ENCODE data around the gene ST3GAL3.

Gene ST3GAL3

DNA sequence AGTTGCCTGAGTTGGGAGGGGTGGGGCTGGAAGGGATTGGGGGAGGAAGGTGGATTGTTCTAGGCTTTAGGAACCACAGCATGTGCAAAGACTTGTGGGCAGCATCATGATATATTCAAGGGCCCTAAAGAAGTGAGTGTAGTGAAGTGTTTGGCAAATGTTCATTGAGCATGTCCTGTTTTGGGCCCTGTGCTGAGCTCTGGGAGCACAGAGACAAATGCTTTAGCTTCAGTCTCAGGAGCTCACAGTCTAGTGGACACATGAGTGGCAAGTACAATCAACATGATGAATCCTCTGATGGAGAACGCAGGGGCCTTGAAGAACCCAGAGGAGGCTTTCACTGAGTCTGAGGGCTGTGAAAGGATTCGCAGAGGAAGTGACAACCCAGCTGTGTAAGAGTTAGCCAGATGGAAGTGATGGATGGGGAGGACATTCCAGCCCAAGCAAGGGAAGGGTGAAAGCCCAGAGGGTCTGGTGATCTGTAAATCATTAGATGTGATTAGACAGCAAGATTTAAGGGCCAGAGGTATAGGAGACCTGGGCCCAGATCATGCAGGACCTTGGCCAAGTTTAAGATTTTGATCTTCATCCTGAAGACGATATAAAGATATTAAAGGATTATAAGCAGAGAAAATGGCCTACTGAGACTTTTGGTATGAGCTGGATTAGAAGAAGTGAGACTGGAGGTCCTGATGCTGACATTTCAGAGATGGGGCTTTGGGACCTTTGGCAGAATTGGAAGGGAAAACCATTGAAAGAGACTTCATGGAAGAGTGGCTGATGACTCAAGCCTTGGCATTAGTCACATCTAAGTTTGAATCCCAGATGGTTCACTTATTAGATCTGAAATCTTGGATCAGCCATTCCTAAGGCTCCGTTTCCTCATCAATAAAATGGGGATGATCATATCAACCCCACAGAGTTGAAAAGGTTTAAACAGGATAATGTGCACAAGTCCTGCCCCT, 244.0 kb downstream of the ST3GAL3 start:
- ChIA-PET POLR2A (no interaction called here), CTCF (no interaction called here)
- DNase-seq (ENCODE audit: extremely low spot score): no peak
- no peak for TF ChIP-seq SP1 (IDR thresholded peaks at IDR 0.05)
- no peak for TF ChIP-seq NFRKB (IDR thresholded peaks at IDR 0.05)

DNA sequence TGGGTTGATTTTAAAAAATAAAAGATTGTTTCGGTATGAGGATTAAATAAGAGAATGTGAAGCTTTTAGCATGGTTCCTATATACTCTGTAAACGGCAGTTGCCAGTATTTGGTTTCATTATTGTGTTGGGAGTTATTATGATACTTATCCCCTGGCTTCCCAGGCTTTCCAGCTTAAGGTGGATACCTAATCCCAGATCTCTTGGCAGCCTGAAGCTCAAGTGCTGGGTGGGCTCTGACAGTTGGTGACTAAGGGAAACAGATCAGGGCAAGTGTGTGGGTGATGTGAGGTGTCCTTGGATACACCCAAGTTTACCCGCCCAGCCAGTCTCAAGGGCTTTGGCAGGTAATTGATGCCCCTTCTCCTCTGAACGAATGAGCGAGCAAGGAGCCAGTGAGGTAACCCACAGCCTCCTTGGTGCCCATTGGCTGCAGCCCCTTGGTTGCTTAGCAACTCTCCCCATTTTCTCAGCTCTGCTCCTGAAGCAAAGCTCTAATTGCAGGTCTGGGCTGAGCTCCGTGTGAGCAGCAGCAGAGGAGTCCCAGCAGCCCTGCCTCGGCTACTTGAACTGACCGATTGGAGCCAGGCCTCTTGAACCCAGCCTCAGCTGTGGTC, 245.5 kb downstream of the ST3GAL3 start:
- DNase-seq (ENCODE audit: extremely low spot score): no peak
- ChIA-PET POLR2A (interaction anchor here (0.7 to 1.8 kb wide), 2 partner anchors 11 to 22 kb away, joined by 4 to 6 read pairs; partner anchors contain the start of gene ATP6V0B), CTCF (no interaction called here)
- TF ChIP-seq CTBP1 (IDR thresholded peaks at IDR 0.05; ENCODE audit: borderline replicate concordance) (no peak), ELF4 (IDR thresholded peaks at IDR 0.05) (no peak), NFRKB (IDR thresholded peaks at IDR 0.05) (no peak), FOXK2 (IDR thresholded peaks at IDR 0.05) (no peak), L3MBTL2 (conservative IDR thresholded peaks at IDR 0.05) (no peak), SP1 (IDR thresholded peaks at IDR 0.05) (no peak), BHLHE40 (IDR thresholded peaks at IDR 0.05; ENCODE audit: borderline replicate concordance) (no peak), SUZ12 (IDR thresholded peaks at IDR 0.05) (no peak), ARNT (IDR thresholded peaks at IDR 0.05) (no peak), FOXA1 (IDR thresholded peaks at IDR 0.05) (no peak), HDGF (IDR thresholded peaks at IDR 0.05; ENCODE audit: borderline replicate concordance) (no peak), LEF1 (IDR thresholded peaks at IDR 0.05; ENCODE audit: borderline replicate concordance) (no peak)
- TF ChIP-seq, protein P1, sequence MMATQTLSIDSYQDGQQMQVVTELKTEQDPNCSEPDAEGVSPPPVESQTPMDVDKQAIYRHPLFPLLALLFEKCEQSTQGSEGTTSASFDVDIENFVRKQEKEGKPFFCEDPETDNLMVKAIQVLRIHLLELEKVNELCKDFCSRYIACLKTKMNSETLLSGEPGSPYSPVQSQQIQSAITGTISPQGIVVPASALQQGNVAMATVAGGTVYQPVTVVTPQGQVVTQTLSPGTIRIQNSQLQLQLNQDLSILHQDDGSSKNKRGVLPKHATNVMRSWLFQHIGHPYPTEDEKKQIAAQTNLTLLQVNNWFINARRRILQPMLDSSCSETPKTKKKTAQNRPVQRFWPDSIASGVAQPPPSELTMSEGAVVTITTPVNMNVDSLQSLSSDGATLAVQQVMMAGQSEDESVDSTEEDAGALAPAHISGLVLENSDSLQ (IDR thresholded peaks at IDR 0.05): no peak

DNA sequence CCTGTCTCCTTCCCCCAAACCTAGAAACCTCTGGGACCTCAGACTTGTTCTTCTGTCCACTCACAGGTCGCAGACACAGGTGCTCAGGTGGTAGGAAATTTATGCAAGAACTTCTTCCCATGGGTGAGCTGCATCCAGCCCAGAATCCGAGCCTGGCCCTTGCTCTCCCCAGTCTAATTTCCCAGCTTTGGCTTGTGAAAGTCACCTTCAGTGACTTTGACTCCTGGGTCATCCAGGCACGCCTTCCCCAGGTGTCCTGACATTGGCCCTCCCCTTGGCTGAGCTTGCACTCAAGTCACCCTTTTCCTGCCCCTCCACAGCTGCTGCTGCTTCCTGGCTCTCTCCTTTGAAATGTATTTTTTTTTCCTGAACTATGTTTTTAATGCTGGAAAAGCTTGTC, 246.0 kb downstream of the ST3GAL3 start:
- no peak for DNase-seq (ENCODE audit: extremely low spot score)
- ChIA-PET CTCF (no interaction called here), POLR2A (interaction anchor here (0.7 to 1.8 kb wide), 2 partner anchors 10 to 21 kb away, joined by 4 to 6 read pairs; partner anchors contain the start of gene ATP6V0B)
- TF ChIP-seq LEF1 (IDR thresholded peaks at IDR 0.05; ENCODE audit: borderline replicate concordance): no peak
- no peak for TF ChIP-seq SUZ12 (IDR thresholded peaks at IDR 0.05)
- TF ChIP-seq FOXM1 (IDR thresholded peaks at IDR 0.05; ENCODE audit: borderline replicate concordance): no peak
- no peak for TF ChIP-seq NFRKB (IDR thresholded peaks at IDR 0.05)
- no peak for TF ChIP-seq ARNT (IDR thresholded peaks at IDR 0.05)
- TF ChIP-seq BHLHE40 (IDR thresholded peaks at IDR 0.05; ENCODE audit: borderline replicate concordance): no peak
- no peak for TF ChIP-seq FOXA1 (IDR thresholded peaks at IDR 0.05)
- no peak for TF ChIP-seq ELF4 (IDR thresholded peaks at IDR 0.05)
- no peak for TF ChIP-seq ZNF384 (IDR thresholded peaks at IDR 0.05)
- no peak for TF ChIP-seq FOXK2 (IDR thresholded peaks at IDR 0.05)
- TF ChIP-seq SP1 (IDR thresholded peaks at IDR 0.05): no peak

DNA sequence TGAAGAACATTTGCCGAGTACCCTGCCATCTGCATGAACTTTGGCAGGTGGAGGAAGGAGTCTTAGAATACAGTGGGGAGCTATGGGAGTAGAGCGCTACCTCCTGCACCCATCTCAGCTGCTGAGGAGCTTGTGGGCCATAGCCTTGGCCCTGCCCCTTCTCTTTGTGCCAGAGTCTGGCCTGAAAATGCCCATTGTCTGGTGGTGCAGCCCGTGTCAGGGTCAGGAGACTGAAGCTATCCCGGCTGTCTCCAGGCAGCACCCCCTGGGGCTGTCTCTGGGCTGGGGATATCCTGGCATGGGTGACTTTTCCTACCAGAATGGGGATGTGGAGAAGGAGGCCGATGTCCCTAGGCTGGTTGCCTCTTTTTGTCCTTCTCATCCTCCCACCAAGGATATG, 246.7 kb downstream of the ST3GAL3 start:
- TF ChIP-seq CTBP1 (IDR thresholded peaks at IDR 0.05; ENCODE audit: borderline replicate concordance): no peak
- no peak for TF ChIP-seq HDGF (IDR thresholded peaks at IDR 0.05; ENCODE audit: borderline replicate concordance)
- TF ChIP-seq ELF4 (IDR thresholded peaks at IDR 0.05): no peak
- no peak for TF ChIP-seq ARNT (IDR thresholded peaks at IDR 0.05)
- no peak for TF ChIP-seq SP1 (IDR thresholded peaks at IDR 0.05)
- no peak for TF ChIP-seq BHLHE40 (IDR thresholded peaks at IDR 0.05; ENCODE audit: borderline replicate concordance)
- TF ChIP-seq FOXK2 (IDR thresholded peaks at IDR 0.05): no peak
- no peak for TF ChIP-seq LEF1 (IDR thresholded peaks at IDR 0.05; ENCODE audit: borderline replicate concordance)
- no peak for TF ChIP-seq TARDBP (IDR thresholded peaks at IDR 0.05)
- no peak for TF ChIP-seq FOXM1 (IDR thresholded peaks at IDR 0.05; ENCODE audit: borderline replicate concordance)
- TF ChIP-seq SUZ12 (IDR thresholded peaks at IDR 0.05): no peak
- TF ChIP-seq NFRKB (IDR thresholded peaks at IDR 0.05): no peak
- TF ChIP-seq, protein P1 (IDR thresholded peaks at IDR 0.05): no peak
- TF ChIP-seq L3MBTL2 (conservative IDR thresholded peaks at IDR 0.05): no peak
- no peak for TF ChIP-seq FOXA1 (IDR thresholded peaks at IDR 0.05)
- TF ChIP-seq ZNF384 (IDR thresholded peaks at IDR 0.05): no peak
- POLR2A ChIA-PET: no interaction called here
- DNase-seq (ENCODE audit: extremely low spot score): no peak
- CTCF ChIA-PET: no interaction called here

DNA sequence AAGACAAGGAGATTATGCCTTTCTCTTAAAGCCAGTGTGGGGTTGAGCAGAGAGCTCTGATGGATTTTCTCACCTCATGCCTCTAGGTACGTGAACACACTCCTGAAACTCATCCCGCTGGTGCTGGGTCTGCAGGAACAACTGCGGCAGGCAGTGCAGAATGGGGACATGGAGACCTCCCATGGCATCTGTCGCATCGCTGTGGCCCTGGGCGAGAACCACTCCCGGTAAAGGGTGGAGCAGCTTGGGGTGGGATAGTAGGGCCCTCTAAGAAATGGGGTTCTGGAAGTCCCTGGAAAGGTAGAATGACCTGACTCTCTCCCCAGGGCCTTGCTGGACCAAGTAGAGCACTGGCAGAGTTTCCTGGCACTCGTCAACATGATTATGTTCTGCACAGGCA, 248.9 kb downstream of the ST3GAL3 start:
- TF ChIP-seq SP1 (IDR thresholded peaks at IDR 0.05) (no peak), NFRKB (IDR thresholded peaks at IDR 0.05) (no peak), BHLHE40 (IDR thresholded peaks at IDR 0.05; ENCODE audit: borderline replicate concordance) (no peak), ELF4 (IDR thresholded peaks at IDR 0.05) (no peak), LEF1 (IDR thresholded peaks at IDR 0.05; ENCODE audit: borderline replicate concordance) (no peak), FOXA1 (IDR thresholded peaks at IDR 0.05) (no peak), ARNT (IDR thresholded peaks at IDR 0.05) (no peak), FOXM1 (IDR thresholded peaks at IDR 0.05; ENCODE audit: borderline replicate concordance) (no peak), SUZ12 (IDR thresholded peaks at IDR 0.05) (no peak), ZNF384 (IDR thresholded peaks at IDR 0.05) (no peak), HDGF (IDR thresholded peaks at IDR 0.05; ENCODE audit: borderline replicate concordance) (no peak)
- no peak for DNase-seq (ENCODE audit: extremely low spot score)
- POLR2A ChIA-PET: interaction anchor here (1.0 kb wide), 1 partner anchor 9 kb away, joined by 3 read pairs; no protein-coding TSS in a partner anchor
- CTCF ChIA-PET: interaction anchor here (0.6 kb wide), 1 partner anchor 192 kb away, joined by 4 read pairs; no protein-coding TSS in a partner anchor

DNA sequence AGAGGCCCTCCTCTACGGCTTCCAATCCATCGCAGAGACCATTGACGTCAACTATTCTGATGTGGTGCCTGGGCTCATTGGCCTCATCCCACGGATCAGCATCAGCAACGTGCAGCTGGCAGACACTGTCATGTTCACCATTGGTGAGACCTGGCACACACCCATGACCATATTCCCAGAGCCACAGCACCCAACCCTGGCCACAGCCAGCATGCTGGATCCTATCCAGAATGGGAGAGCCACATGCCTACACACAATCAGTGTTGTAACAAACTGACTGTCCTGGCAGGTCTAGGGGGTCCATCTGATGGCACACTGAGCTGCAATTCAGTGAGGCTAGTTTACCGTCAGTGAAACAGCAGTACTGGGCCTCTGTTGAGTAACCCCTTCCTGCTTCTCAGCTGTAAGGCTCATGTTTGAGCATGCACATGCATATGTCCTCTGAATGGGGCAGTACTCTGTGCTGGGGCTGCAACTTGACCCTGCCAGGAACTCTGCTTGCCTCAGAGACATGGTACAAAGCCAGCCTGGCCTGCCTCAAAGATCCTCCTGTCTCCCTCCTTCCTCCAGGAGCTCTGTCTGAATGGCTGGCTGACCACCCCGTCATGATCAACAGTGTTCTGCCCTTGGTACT, 250.2 kb downstream of the ST3GAL3 start:
- POLR2A ChIA-PET: interaction anchor here (1.0 kb wide), 1 partner anchor 10 kb away, joined by 3 read pairs; no protein-coding TSS in a partner anchor
- CTCF ChIA-PET: no interaction called here

More for the DNA sequence above, 250.2 kb downstream of the ST3GAL3 start:
- TF ChIP-seq, protein P1 (IDR thresholded peaks at IDR 0.05): no peak
- no peak for TF ChIP-seq BHLHE40 (IDR thresholded peaks at IDR 0.05; ENCODE audit: borderline replicate concordance)
- no peak for TF ChIP-seq ARNT (IDR thresholded peaks at IDR 0.05)
- TF ChIP-seq LEF1 (IDR thresholded peaks at IDR 0.05; ENCODE audit: borderline replicate concordance): no peak
- TF ChIP-seq ZNF384 (IDR thresholded peaks at IDR 0.05): no peak
- no peak for TF ChIP-seq SP1 (IDR thresholded peaks at IDR 0.05)
- no peak for TF ChIP-seq ELF4 (IDR thresholded peaks at IDR 0.05)
- TF ChIP-seq TARDBP (IDR thresholded peaks at IDR 0.05): no peak
- TF ChIP-seq CTBP1 (IDR thresholded peaks at IDR 0.05; ENCODE audit: borderline replicate concordance): no peak
- no peak for TF ChIP-seq HDGF (IDR thresholded peaks at IDR 0.05; ENCODE audit: borderline replicate concordance)
- no peak for TF ChIP-seq SUZ12 (IDR thresholded peaks at IDR 0.05)
- TF ChIP-seq FOXA1 (IDR thresholded peaks at IDR 0.05): no peak
- no peak for TF ChIP-seq FOXM1 (IDR thresholded peaks at IDR 0.05; ENCODE audit: borderline replicate concordance)
- no peak for TF ChIP-seq L3MBTL2 (conservative IDR thresholded peaks at IDR 0.05)
- no peak for TF ChIP-seq NFRKB (IDR thresholded peaks at IDR 0.05)
- TF ChIP-seq FOXK2 (IDR thresholded peaks at IDR 0.05): no peak
- no peak for DNase-seq (ENCODE audit: extremely low spot score)
